HG02840 (cell line): ENCODE measurements around the gene F2RL2.
A peak's percentile ranks its signal among the peaks of the same experiment; 100 is the strongest.

ENCODE experiments used
- ATAC-seq: cut with Tn5 transposase; IDR thresholded peaks from one replicate; pipeline ENCODE4 v1.9.1; 2021; ENCODE audit warnings: mild to moderate bottlenecking, moderate library complexity, moderate number of reproducible peaks; ENCODE audit not compliant: unreplicated experiment, low FRiP score

The F2RL2 gene

DNA sequence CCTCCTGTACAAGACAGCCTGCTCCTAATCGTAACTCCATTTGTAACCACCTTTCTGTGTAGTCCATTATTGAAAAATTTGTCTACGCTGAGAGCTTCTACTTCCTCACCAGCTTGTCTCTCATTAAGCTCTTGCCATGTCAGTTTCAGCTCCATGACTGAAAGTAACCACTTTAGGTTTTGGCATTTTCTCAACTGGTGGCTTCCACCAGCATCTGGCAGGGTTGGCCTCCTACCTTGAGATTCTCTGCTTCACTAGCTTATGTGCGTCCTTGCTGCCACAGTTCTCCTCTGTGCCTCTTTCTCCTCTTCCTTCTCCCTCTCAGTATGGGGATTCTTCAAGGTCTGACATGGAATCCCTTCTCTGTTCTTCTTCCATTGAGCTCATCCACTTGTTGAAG, 31.8 kb downstream of the F2RL2 start:
- no peak for ATAC-seq

DNA sequence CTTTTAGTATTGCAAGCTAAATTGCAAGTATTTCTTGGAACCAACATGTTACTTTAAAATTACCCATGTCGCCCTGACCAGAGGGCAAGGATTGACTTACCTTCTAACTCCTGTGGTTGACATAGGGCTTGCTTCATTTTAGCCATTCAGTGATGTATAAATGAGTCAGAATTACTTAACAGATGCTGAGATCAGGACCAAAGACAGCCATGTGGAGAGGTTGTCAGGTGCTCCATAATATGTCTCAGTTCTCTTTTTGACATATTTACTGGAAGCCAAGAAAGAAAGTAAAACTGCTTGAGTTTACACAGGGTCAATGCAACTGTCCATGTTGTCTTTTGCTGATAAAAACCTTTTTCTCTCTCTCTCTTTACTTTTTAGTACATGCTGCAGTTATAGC, 33.2 kb downstream of the F2RL2 start:
- peak; percentile 95 for ATAC-seq

DNA sequence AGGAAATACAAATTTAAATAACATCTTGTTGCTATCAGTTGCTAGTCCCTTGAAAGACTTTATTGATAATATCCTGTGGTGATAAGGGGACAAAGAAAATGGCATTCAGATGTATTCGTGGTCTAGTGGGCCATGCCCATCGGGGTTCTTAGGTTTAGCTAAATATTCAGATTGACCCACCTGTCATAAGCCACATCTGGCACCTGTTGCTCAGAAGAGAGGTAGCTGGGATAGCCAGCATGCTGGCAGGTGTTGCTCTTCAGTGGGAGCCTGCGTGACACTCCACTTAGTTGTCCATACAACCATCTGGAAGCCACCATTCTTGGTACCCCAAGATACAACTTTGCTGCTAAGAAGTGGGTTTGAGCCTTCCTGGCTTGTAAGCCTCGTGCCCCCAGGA, 36.7 kb downstream of the F2RL2 start:
- ATAC-seq, result no peak

DNA sequence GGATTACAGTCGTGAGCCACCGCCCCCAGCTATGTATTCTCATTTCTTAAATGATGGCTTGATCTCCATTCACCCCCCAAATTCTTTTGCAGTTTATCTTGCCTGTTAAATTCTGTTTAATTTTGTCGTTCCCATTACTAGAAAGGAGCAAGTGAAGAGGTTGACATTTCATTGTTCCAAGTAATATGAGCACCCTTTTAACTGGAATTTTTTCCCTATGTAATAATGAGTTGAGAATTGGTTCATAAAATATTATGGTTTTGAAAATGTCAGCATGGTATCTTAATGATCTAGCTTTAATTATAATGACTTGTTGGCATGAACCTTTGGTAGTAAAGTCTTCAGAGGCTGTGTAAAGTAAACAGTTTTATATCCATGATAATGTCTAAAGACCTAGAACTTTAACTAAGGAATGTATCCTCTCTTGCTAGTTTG, 37.4 kb downstream of the F2RL2 start:
- no peak for ATAC-seq

DNA sequence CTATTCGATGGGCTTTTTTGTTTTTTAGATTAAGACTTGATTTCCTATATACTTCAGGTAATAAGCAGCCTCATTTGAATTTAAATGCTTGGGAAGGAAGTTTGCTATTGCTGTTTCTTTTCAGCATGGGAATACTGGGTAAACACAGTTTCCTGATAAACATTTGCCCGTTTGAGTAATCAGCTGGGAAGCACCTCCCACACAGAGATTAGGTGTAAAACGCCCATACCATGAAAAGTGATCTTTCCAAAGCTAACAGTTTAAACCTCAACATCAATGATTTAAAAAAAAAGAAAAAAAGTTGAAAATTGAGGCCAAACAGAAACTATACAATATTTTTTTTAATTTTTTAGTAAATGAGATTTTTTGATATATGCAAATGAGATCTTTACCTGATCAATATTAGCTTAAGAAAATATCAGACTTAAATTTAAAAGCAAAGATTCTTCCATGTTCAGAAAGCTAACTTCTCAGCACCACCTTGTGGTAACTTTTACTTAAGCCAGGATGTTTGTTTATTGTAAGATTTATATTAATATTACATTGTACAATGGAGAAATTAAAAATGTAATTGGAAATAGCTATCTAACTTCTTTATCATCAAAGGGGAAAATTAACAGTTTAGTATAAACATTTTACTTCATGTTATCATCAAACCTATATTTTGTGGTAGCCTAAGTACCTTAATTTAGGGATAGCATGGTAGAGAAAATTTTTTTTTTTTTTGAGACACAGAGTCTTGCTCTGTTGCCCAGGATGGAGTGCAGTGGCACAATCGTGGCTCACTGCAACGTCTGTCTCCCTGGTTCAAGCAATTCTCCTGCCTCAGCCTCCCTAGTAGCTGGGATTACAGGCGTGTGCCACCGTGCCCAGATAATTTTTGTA, 39.8 kb downstream of the F2RL2 start:
- no peak for ATAC-seq

DNA sequence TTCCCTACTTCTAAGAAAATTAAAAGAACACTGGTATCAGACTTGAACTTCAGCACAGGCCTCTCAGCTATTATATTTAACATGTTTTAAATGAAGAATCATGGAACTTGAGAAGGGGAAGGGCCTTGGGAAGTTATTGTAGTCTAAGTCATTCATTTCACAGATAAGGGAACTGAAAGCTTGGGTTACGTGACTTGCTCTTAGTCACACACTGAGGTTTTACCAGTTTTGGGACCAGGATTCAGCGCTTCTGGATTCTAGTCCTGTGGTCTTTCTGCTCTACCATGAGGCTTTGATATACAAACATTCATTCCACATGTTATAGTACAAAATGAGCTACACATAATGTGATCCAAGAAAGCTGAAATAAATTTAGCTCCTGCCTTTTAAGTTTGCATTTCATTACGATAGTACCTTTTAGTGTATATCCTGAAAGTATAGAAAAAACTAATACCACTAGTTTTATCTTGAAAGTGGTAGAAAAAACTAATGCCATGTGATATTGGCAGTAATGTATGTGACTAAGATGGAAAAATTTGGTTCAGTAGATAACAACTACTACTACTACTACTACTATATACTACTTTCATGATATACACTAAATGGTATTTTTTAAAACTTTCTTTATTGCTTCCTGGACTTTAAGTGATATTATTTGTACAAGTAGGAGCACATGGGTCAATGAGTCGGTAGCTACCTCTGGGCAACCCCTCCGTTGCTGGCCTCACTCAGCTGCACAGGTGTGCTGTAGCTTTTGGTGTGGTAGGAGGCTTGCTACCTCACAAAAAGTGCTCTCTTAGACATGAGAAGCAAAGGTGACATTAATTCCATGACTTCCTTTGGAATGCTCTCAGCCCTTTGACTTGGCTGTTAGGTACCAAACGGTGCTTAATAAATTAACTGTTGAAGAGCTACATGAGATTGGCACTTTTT, 40.7 kb downstream of the F2RL2 start:
- ATAC-seq, result peak; percentile 86

DNA sequence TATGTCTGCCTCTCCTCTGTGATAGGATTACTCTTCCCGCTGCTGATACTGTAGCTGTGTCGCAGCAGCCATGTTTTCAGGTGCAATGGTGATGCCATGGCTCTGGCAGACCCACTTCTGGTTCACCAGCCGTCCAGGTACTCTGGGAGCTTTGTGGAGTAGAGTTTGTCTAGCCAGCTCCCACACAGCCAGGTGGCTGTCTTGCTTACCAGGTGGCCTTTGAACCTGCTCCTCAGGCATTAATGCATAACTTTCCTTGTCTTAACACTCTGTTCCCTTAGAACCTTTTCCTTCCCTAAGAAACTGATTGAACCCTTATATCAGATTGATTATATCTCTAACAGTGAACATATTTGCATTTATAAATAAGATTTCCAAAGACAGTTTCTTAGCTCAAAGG, 42.2 kb downstream of the F2RL2 start:
- no peak for ATAC-seq

- no peak for ATAC-seq
Observed at GRCh38 chr5:76579166-76579937, 43.9 kb downstream of the F2RL2 start.

- no peak for ATAC-seq
Observed at GRCh38 chr5:76576996-76577395, 46.2 kb downstream of the F2RL2 start.

- no peak for ATAC-seq
Observed at GRCh38 chr5:76576450-76576849, 46.8 kb downstream of the F2RL2 start.

GRCh38 chr5:76571559-76571958, 51.6 kb downstream of the F2RL2 start:
- ATAC-seq, result no peak

- ATAC-seq, result no peak
Observed at GRCh38 chr5:76570153-76570552, 53.0 kb downstream of the F2RL2 start.
